Trophoblast cell (in vitro differentiated cells and primary cell): ENCODE data around the gene THOC2. TPM values are rescaled to one million over a fixed set of nuclear protein-coding genes. Genes with fewer than 3 reads are reported as not detected.
"Not testable (repeated sequence)": the region's sequence is repeated elsewhere in the genome, so short reads cannot be mapped to it uniquely, and the experiment has no call there.

Source experiments
- DNase-seq, 2 donors: peaks; one replicate each; pipeline ENCODE4 v3.0.0-alpha.2; 2016
- H2AFZ ChIP-seq: 2 replicates; pipeline ENCODE4 v1.6.1; 2013; ENCODE audit warnings: low read length, moderate library complexity, mild to moderate bottlenecking; ENCODE audit not compliant: insufficient read depth, poor library complexity
- H2AK5ac ChIP-seq: 2 replicates; pipeline ENCODE4 v1.6.1; 2013; ENCODE audit warnings: mild to moderate bottlenecking, low read length
- H2BK120ac ChIP-seq: 2 replicates; pipeline ENCODE4 v1.6.1; 2013; ENCODE audit warnings: low read length, mild to moderate bottlenecking, moderate library complexity; ENCODE audit not compliant: insufficient read depth, poor library complexity
- H2BK12ac ChIP-seq: 2 replicates; pipeline ENCODE4 v1.6.1; 2013; ENCODE audit warnings: mild to moderate bottlenecking, low read length, moderate library complexity
- H2BK5ac ChIP-seq: 2 replicates; pipeline ENCODE4 v1.6.1; 2013; ENCODE audit warnings: low read length, low read depth, moderate library complexity, mild to moderate bottlenecking; ENCODE audit not compliant: poor library complexity
- H3K14ac ChIP-seq: 2 replicates; pipeline ENCODE4 v1.6.1; 2013; ENCODE audit warnings: mild to moderate bottlenecking, low read length
- H3K18ac ChIP-seq: 2 replicates; pipeline ENCODE4 v1.6.1; 2013; ENCODE audit warnings: mild to moderate bottlenecking, low read length
- H3K23ac ChIP-seq: 2 replicates; pipeline ENCODE4 v1.6.1; 2013; ENCODE audit warnings: low read length
- H3K27ac ChIP-seq: 2 replicates; pipeline ENCODE4 v1.5.1; 2013; ENCODE audit warnings: low read depth, mild to moderate bottlenecking, inconsistent platforms, low read length, moderate library complexity
- H3K27me3 ChIP-seq: 2 replicates; pipeline ENCODE4 v1.6.1; 2013; ENCODE audit warnings: inconsistent platforms, mild to moderate bottlenecking, low read length, moderate library complexity; ENCODE audit not compliant: insufficient read depth
- H3K36me3 ChIP-seq, 2 experiments: 1 replicate in 1 of 2; 2 replicates in 1 of 2; pipeline ENCODE4 v1.6.1; 2013; ENCODE audit warnings: low read length in 2 of 2, mild to moderate bottlenecking in 2 of 2, moderate library complexity in 1 of 2; ENCODE audit not compliant: insufficient read depth in 2 of 2, control insufficient read depth in 1 of 2
- H3K4ac ChIP-seq: 2 replicates; pipeline ENCODE4 v1.6.1; 2013; ENCODE audit warnings: low read depth, mild to moderate bottlenecking, low read length, moderate library complexity
- H3K4me1 ChIP-seq, 2 experiments: 1 replicate in 1 of 2; 2 replicates in 1 of 2; pipeline ENCODE4 v1.6.1; 2013; ENCODE audit warnings: low read length in 2 of 2, mild to moderate bottlenecking in 2 of 2, moderate library complexity in 1 of 2; ENCODE audit not compliant: insufficient read depth in 2 of 2, control insufficient read depth in 1 of 2
- H3K4me2 ChIP-seq: 2 replicates; pipeline ENCODE4 v1.6.1; 2013; ENCODE audit warnings: inconsistent platforms, mild to moderate bottlenecking, low read length, moderate library complexity
- H3K4me3 ChIP-seq: 2 replicates; pipeline ENCODE4 v1.5.1; 2013; ENCODE audit warnings: mild to moderate bottlenecking, low read depth, low read length, inconsistent platforms
- H3K79me1 ChIP-seq: one replicate; pipeline ENCODE4 v1.6.1; 2013; ENCODE audit warnings: low read length
- H3K79me2 ChIP-seq: 2 replicates; pipeline ENCODE4 v1.6.1; 2013; ENCODE audit warnings: low read length, mild to moderate bottlenecking; ENCODE audit not compliant: control insufficient read depth, insufficient read depth, poor library complexity
- H3K9ac ChIP-seq: 2 replicates; pipeline ENCODE4 v1.6.1; 2013; ENCODE audit warnings: mild to moderate bottlenecking, low read length
- H3K9me3 ChIP-seq: 2 replicates; pipeline ENCODE4 v1.6.1; 2013; ENCODE audit warnings: low read depth, mild to moderate bottlenecking, control low read depth, inconsistent platforms, low read length; ENCODE audit not compliant: insufficient read depth
- H4K12ac ChIP-seq: 2 replicates; pipeline ENCODE4 v1.6.1; 2013; ENCODE audit warnings: low read depth, mild to moderate bottlenecking, low read length, moderate library complexity
- H4K8ac ChIP-seq: 2 replicates; pipeline ENCODE4 v1.6.1; 2013; ENCODE audit warnings: low read depth, mild to moderate bottlenecking, low read length, moderate library complexity
- H4K91ac ChIP-seq: one replicate; pipeline ENCODE4 v1.6.1; 2013; ENCODE audit warnings: low read depth, mild to moderate bottlenecking, low read length, moderate library complexity
- WGBS: extraction: QIAGEN DNeasy Blood & Tissue Kit; methylation state at CpG from one replicate; pipeline ENCODE4 v1.1.7; 2013; ENCODE audit warnings: missing lambda C conversion rate; ENCODE audit not compliant: insufficient read length, insufficient coverage; ENCODE audit errors: extremely low coverage; 5-methylcytosine and 5-hydroxymethylcytosine counted together
- polyA plus RNA-seq: library from polyadenylated mRNA; stranded (reverse); fragments of 200-250 nt; gene quantifications from 2 replicates; pipeline ENCODE4 v1.2.3, GENCODE V29; 2013

The THOC2 gene
- 56.1 and 57.1 TPM in 2 replicates for polyA plus RNA-seq

DNA sequence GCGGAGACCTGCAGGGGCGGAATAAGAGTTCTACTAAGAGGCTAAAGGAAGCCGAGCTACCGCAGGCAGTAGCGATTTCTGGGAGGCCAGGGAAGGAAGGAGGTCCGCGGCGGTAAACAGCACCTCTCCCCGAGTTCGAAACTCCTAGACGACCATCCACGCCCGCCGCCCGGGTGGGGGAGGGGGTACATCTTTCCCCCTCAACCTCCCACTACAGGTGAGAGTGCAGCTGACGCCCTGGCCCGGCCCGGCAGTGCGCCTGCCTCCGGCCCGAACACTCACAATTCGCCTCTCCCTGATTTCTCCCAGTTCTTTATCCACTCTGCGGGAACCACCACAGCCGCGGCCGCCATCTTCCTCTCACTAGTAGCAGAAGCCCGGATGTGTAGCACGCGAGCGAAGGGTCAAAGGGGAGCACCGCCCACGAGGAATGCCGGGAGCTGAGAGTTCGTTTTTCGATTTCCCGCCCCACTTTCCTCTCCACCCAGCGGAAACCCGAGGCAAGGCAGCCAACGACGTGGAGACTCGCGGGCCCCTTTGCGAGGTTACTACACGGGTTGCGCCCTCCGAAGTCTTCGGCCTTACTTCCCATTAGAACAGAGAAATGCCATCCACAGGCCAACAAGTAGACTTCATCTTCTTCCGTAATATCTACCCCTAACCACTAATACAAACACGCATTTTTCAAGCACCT, at the start of gene THOC2:
Gene THOC2, minus strand, starts transcription at position 383 of the 694 bp plus-strand sequence. Its CDS starts 30 bp downstream, at position 353.
- Histone ChIP-seq H3K79me1 (peaks cover 3% of the 10 kb centered on the region), H2BK12ac (no peak within 1 kb of the TSS), H3K14ac (peak within 1 kb of the TSS; percentile 59), H2BK120ac (peak within 1 kb of the TSS; percentile 52), H3K9me3 (no peaks in the 10 kb centered on the region), H2AFZ (peak within 1 kb of the TSS; percentile 43), H3K4me1 (no peaks in the 10 kb centered on the region), H4K91ac (peak within 1 kb of the TSS; percentile 50), H3K4me2 (peak within 1 kb of the TSS; percentile 88), H3K18ac (peak within 1 kb of the TSS; percentile 17), H4K12ac (peak within 1 kb of the TSS; percentile 46), H3K27ac (no peak within 1 kb of the TSS), H2AK5ac (no peak within 1 kb of the TSS), H4K8ac (peak within 1 kb of the TSS; percentile 66), H3K9ac (peak within 1 kb of the TSS; percentile 80), H3K23ac (no peak within 1 kb of the TSS), H3K4me3 (peak within 1 kb of the TSS; percentile 96), H3K79me2 (peaks cover 10% of the 10 kb centered on the region), H3K36me3 (peaks cover 0 to 2% of the 10 kb centered on the region in 2 experiments), H3K27me3 (no peaks in the 10 kb centered on the region), H3K4ac (peak within 1 kb of the TSS; percentile 80), H2BK5ac (no peak within 1 kb of the TSS)
- WGBS, result no CpG with 5 or more reads among the region's 49 CpGs
- DNase-seq, result peak; percentile 59 to 78

- not testable (repeated sequence) for H4K91ac ChIP-seq, H3K27ac ChIP-seq, H3K14ac ChIP-seq, H2BK120ac ChIP-seq, H3K23ac ChIP-seq, H2AFZ ChIP-seq, DNase-seq, H3K36me3 ChIP-seq, H2BK5ac ChIP-seq, H3K4me2 ChIP-seq, H3K79me1 ChIP-seq, H3K9ac ChIP-seq, H3K4me1 ChIP-seq, H3K9me3 ChIP-seq, H3K18ac ChIP-seq, H2BK12ac ChIP-seq, H3K79me2 ChIP-seq, H2AK5ac ChIP-seq, H3K4ac ChIP-seq, H4K12ac ChIP-seq, H4K8ac ChIP-seq, H3K27me3 ChIP-seq, H3K4me3 ChIP-seq
- WGBS, result no CpG with 5 or more reads among the region's 10 CpGs
Measured at GRCh38 chrX:123781786-123782185, 48.9 kb upstream of the THOC2 start.

GRCh38 chrX:123779908-123780396, 47.1 kb upstream of the THOC2 start:
- peak overlapping the region; percentile 80 for H2BK12ac ChIP-seq
- peaks cover 5% of the 10 kb centered on the region for H3K79me1 ChIP-seq
- H3K14ac ChIP-seq, result no peak overlapping the region
- WGBS, result no CpG with 5 or more reads among the region's 1 CpG
- H3K9me3 ChIP-seq, result no peaks in the 10 kb centered on the region
- no peaks in the 10 kb centered on the region for H3K27me3 ChIP-seq
- no peak overlapping the region for H4K12ac ChIP-seq
- no peaks in the 10 kb centered on the region for H3K36me3 ChIP-seq
- H4K8ac ChIP-seq, result no peak overlapping the region
- no peak overlapping the region for H3K18ac ChIP-seq
- H2BK5ac ChIP-seq, result peak overlapping the region; percentile 56
- H2AK5ac ChIP-seq, result no peak overlapping the region
- H3K27ac ChIP-seq, result peak overlapping the region; percentile 70
- H2AFZ ChIP-seq, result no peak overlapping the region
- no peak for DNase-seq
- H3K23ac ChIP-seq, result no peak overlapping the region
- H3K4me1 ChIP-seq, result peaks cover 5% of the 10 kb centered on the region in 2 experiments
- H3K4me3 ChIP-seq, result no peak overlapping the region
- no peaks in the 10 kb centered on the region for H3K79me2 ChIP-seq
- H4K91ac ChIP-seq, result peak overlapping the region; percentile 37
- no peak overlapping the region for H2BK120ac ChIP-seq
- H3K9ac ChIP-seq, result no peak overlapping the region
- no peak overlapping the region for H3K4me2 ChIP-seq
- no peak overlapping the region for H3K4ac ChIP-seq

- WGBS, result no CpG with 5 or more reads among the region's 4 CpGs
Measured at GRCh38 chrX:123773258-123773988, 40.6 kb upstream of the THOC2 start.

More at GRCh38 chrX:123773258-123773988, 40.6 kb upstream of the THOC2 start:
- Histone ChIP-seq H3K23ac (no peak overlapping the region), H3K4me2 (no peak overlapping the region), H3K27ac (no peak overlapping the region), H2AK5ac (no peak overlapping the region), H2BK12ac (no peak overlapping the region), H4K8ac (no peak overlapping the region), H4K91ac (no peak overlapping the region), H3K36me3 (no peaks in the 10 kb centered on the region), H3K9ac (no peak overlapping the region), H2BK120ac (no peak overlapping the region), H3K79me1 (no peaks in the 10 kb centered on the region), H3K4ac (no peak overlapping the region), H3K14ac (no peak overlapping the region), H3K79me2 (no peaks in the 10 kb centered on the region), H3K27me3 (no peaks in the 10 kb centered on the region), H2BK5ac (no peak overlapping the region), H2AFZ (no peak overlapping the region), H3K9me3 (no peaks in the 10 kb centered on the region), H3K4me1 (no peaks in the 10 kb centered on the region), H3K18ac (no peak overlapping the region), H4K12ac (no peak overlapping the region), H3K4me3 (no peak overlapping the region)
- no peak for DNase-seq
